NK-92 (cell line): Measurements from ENCODE around the gene FBXW4.
"Not testable (repeated sequence)": the region's sequence is repeated elsewhere in the genome, so short reads cannot be mapped to it uniquely, and the experiment has no call there.

Source experiments
- DNase-seq: peaks from one replicate; lab custom pipeline; 2025; ENCODE audit not compliant: unreplicated experiment; lab: John Stamatoyannopoulos, UW

Gene FBXW4

GRCh38 chr10:101617824-101618568 lies 77.0 kb downstream of the FBXW4 start:
- no peak for DNase-seq

- DNase-seq: no peak
Measured at GRCh38 chr10:101617102-101617823, 77.7 kb downstream of the FBXW4 start.

- no peak for DNase-seq
Measured at GRCh38 chr10:101616415-101617101, 78.4 kb downstream of the FBXW4 start.

- DNase-seq: no peak
Measured at GRCh38 chr10:101615525-101616116, 79.3 kb downstream of the FBXW4 start.

- no peak for DNase-seq
Measured at GRCh38 chr10:101614663-101615524, 80.1 kb downstream of the FBXW4 start.

GRCh38 chr10:101613646-101614045 lies 81.3 kb downstream of the FBXW4 start:
- no peak for DNase-seq

GRCh38 chr10:101612872-101613271 lies 82.1 kb downstream of the FBXW4 start:
- no peak for DNase-seq

GRCh38 chr10:101612086-101612485 lies 82.9 kb downstream of the FBXW4 start:
- no peak for DNase-seq

GRCh38 chr10:101611096-101611905 lies 83.7 kb downstream of the FBXW4 start:
- DNase-seq: no peak

- DNase-seq: no peak
Measured at GRCh38 chr10:101609481-101609880, 85.5 kb downstream of the FBXW4 start.

GRCh38 chr10:101607124-101607523 lies 87.8 kb downstream of the FBXW4 start:
- no peak for DNase-seq

- DNase-seq: no peak
Measured at GRCh38 chr10:101602761-101603398, 92.1 kb downstream of the FBXW4 start.

- DNase-seq: no peak
Measured at GRCh38 chr10:101601541-101601940, 93.4 kb downstream of the FBXW4 start.

- DNase-seq: no peak
Measured at GRCh38 chr10:101597091-101597900, 97.7 kb downstream of the FBXW4 start.

GRCh38 chr10:101595591-101596433 lies 99.2 kb downstream of the FBXW4 start:
- no peak for DNase-seq

- DNase-seq: not testable (repeated sequence)
Measured at GRCh38 chr10:101593331-101593730, 101.6 kb downstream of the FBXW4 start.

- DNase-seq: no peak
Measured at GRCh38 chr10:101588879-101589278, 106.1 kb downstream of the FBXW4 start.
